Activated T-cell treated with anti-CD3 and anti-CD28 coated beads, Interleukin-2, amount 50 U/mL, for 24 hours (primary cell): Measurements from ENCODE around the gene DUSP18.
A peak's percentile ranks its signal among the peaks of the same experiment; 100 is the strongest.
"Not testable (repeated sequence)": the region's sequence is repeated elsewhere in the genome, so short reads cannot be mapped to it uniquely, and the experiment has no call there.

Experiments
- DNase-seq: peaks from one replicate; pipeline ENCODE4 v3.0.0-alpha.2; 2020
- H3K27ac Mint-ChIP-seq: 2 replicates; pipeline ENCODE4 v1.8.0; 2020; ENCODE audit warnings: mild to moderate bottlenecking, mixed read lengths
- H3K27me3 Mint-ChIP-seq: 2 replicates; pipeline ENCODE4 v1.8.0; 2020; ENCODE audit warnings: mixed read lengths
- H3K36me3 Mint-ChIP-seq: 2 replicates; pipeline ENCODE4 v1.8.0; 2020; ENCODE audit warnings: low read depth, mixed read lengths
- H3K4me1 Mint-ChIP-seq: 2 replicates; pipeline ENCODE4 v1.8.0; 2020; ENCODE audit warnings: low read depth, mixed read lengths
- H3K4me3 Mint-ChIP-seq: 2 replicates; pipeline ENCODE4 v1.8.0; 2020; ENCODE audit warnings: mild to moderate bottlenecking, moderate library complexity, mixed read lengths
- H3K9me3 Mint-ChIP-seq: 2 replicates; pipeline ENCODE4 v1.8.0; 2020; ENCODE audit warnings: mixed read lengths

DUSP18 gene

GRCh38 chr22:30637701-30638114 lies 30.0 kb downstream of the DUSP18 start:
- Mint-ChIP-seq H3K4me3 (peak overlapping the region; percentile 86), H3K27ac (peak overlapping the region; percentile 62), H3K4me1 (peaks cover 33% of the 10 kb centered on the region), H3K27me3 (no peaks in the 10 kb centered on the region), H3K9me3 (peaks cover 4% of the 10 kb centered on the region), H3K36me3 (peaks cover 24% of the 10 kb centered on the region)
- no peak for DNase-seq

- Mint-ChIP-seq H3K9me3 (peaks cover 4% of the 10 kb centered on the region), H3K36me3 (peaks cover 24% of the 10 kb centered on the region), H3K27ac (peak overlapping the region; percentile 93), H3K27me3 (no peaks in the 10 kb centered on the region), H3K4me1 (peaks cover 31% of the 10 kb centered on the region), H3K4me3 (peak overlapping the region; percentile 86)
- DNase-seq = peak; percentile 60
These were observed 31.2 kb downstream of the DUSP18 start for GRCh38 chr22:30636226-30637077.

GRCh38 chr22:30635273-30636225 lies 32.1 kb downstream of the DUSP18 start, which contains the start of gene SLC35E4:
TSS of gene SLC35E4 (plus strand) at chr22:30635781. CDS start at chr22:30636451, 670 bp downstream.
- H3K4me1 Mint-ChIP-seq = peaks cover 31% of the 10 kb centered on the region
- peak; percentile 98 for DNase-seq
- peaks cover 4% of the 10 kb centered on the region for H3K9me3 Mint-ChIP-seq
- peak within 1 kb of the TSS; percentile 86 for H3K4me3 Mint-ChIP-seq
- H3K27me3 Mint-ChIP-seq = no peaks in the 10 kb centered on the region
- H3K36me3 Mint-ChIP-seq = peaks cover 24% of the 10 kb centered on the region
- H3K27ac Mint-ChIP-seq = peak within 1 kb of the TSS; percentile 93

- Mint-ChIP-seq H3K27ac (peak overlapping the region; percentile 91), H3K4me3 (peak overlapping the region; percentile 86), H3K9me3 (peaks cover 4% of the 10 kb centered on the region), H3K4me1 (peaks cover 30% of the 10 kb centered on the region), H3K36me3 (peaks cover 20% of the 10 kb centered on the region), H3K27me3 (no peaks in the 10 kb centered on the region)
- DNase-seq = peak; percentile 94
These were observed 33.0 kb downstream of the DUSP18 start for GRCh38 chr22:30634471-30635233.

GRCh38 chr22:30631469-30631868 lies 36.2 kb downstream of the DUSP18 start:
- DNase-seq, H3K27me3 Mint-ChIP-seq, H3K9me3 Mint-ChIP-seq, H3K4me3 Mint-ChIP-seq, H3K27ac Mint-ChIP-seq, H3K36me3 Mint-ChIP-seq: not testable (repeated sequence)
- peaks cover 14% of the 10 kb centered on the region for H3K4me1 Mint-ChIP-seq

GRCh38 chr22:30628491-30628890 lies 39.2 kb downstream of the DUSP18 start:
- no peaks in the 10 kb centered on the region for H3K36me3 Mint-ChIP-seq
- DNase-seq = no peak
- no peak overlapping the region for H3K4me3 Mint-ChIP-seq
- no peaks in the 10 kb centered on the region for H3K9me3 Mint-ChIP-seq
- H3K27me3 Mint-ChIP-seq = no peaks in the 10 kb centered on the region
- H3K4me1 Mint-ChIP-seq = no peaks in the 10 kb centered on the region
- no peak overlapping the region for H3K27ac Mint-ChIP-seq

GRCh38 chr22:30627471-30627870 lies 40.2 kb downstream of the DUSP18 start:
- no peaks in the 10 kb centered on the region for H3K4me1 Mint-ChIP-seq
- H3K36me3 Mint-ChIP-seq = no peaks in the 10 kb centered on the region
- no peak overlapping the region for H3K27ac Mint-ChIP-seq
- no peak for DNase-seq
- no peaks in the 10 kb centered on the region for H3K9me3 Mint-ChIP-seq
- no peak overlapping the region for H3K4me3 Mint-ChIP-seq
- H3K27me3 Mint-ChIP-seq = no peaks in the 10 kb centered on the region

- no peaks in the 10 kb centered on the region for H3K27me3 Mint-ChIP-seq
- H3K4me1 Mint-ChIP-seq = no peaks in the 10 kb centered on the region
- H3K27ac Mint-ChIP-seq = no peak overlapping the region
- no peaks in the 10 kb centered on the region for H3K9me3 Mint-ChIP-seq
- no peak overlapping the region for H3K4me3 Mint-ChIP-seq
- DNase-seq = no peak
- no peaks in the 10 kb centered on the region for H3K36me3 Mint-ChIP-seq
These were observed 41.3 kb downstream of the DUSP18 start for GRCh38 chr22:30626413-30626812.

GRCh38 chr22:30619909-30620308 lies 47.8 kb downstream of the DUSP18 start:
- H3K27me3 Mint-ChIP-seq, H3K36me3 Mint-ChIP-seq, H3K4me3 Mint-ChIP-seq, H3K27ac Mint-ChIP-seq, DNase-seq, H3K4me1 Mint-ChIP-seq, H3K9me3 Mint-ChIP-seq: not testable (repeated sequence)

- Mint-ChIP-seq H3K9me3 (no peaks in the 10 kb centered on the region), H3K27ac (no peak overlapping the region)
These were observed 49.9 kb downstream of the DUSP18 start for GRCh38 chr22:30617819-30618218.

GRCh38 chr22:30615543-30615954 lies 52.1 kb downstream of the DUSP18 start:
- no peaks in the 10 kb centered on the region for H3K27me3 Mint-ChIP-seq
- H3K9me3 Mint-ChIP-seq = no peaks in the 10 kb centered on the region
- H3K27ac Mint-ChIP-seq = no peak overlapping the region
- H3K4me3 Mint-ChIP-seq = no peak overlapping the region
- DNase-seq = no peak
- no peaks in the 10 kb centered on the region for H3K4me1 Mint-ChIP-seq
- H3K36me3 Mint-ChIP-seq = no peaks in the 10 kb centered on the region

More at GRCh38 chr22:30617819-30618218, 49.9 kb downstream of the DUSP18 start:
- DNase-seq = no peak
- Mint-ChIP-seq H3K4me1 (no peaks in the 10 kb centered on the region), H3K36me3 (no peaks in the 10 kb centered on the region), H3K4me3 (no peak overlapping the region), H3K27me3 (no peaks in the 10 kb centered on the region)

- Mint-ChIP-seq H3K27ac (no peak overlapping the region), H3K4me3 (no peak overlapping the region), H3K36me3 (no peaks in the 10 kb centered on the region), H3K9me3 (no peaks in the 10 kb centered on the region), H3K27me3 (no peaks in the 10 kb centered on the region), H3K4me1 (no peaks in the 10 kb centered on the region)
- DNase-seq = no peak
These were observed 52.8 kb downstream of the DUSP18 start for GRCh38 chr22:30614879-30615278.

- peaks cover 4% of the 10 kb centered on the region for H3K4me1 Mint-ChIP-seq
- no peak for DNase-seq
- no peaks in the 10 kb centered on the region for H3K9me3 Mint-ChIP-seq
- H3K27ac Mint-ChIP-seq = no peak overlapping the region
- no peaks in the 10 kb centered on the region for H3K36me3 Mint-ChIP-seq
- H3K4me3 Mint-ChIP-seq = no peak overlapping the region
- no peaks in the 10 kb centered on the region for H3K27me3 Mint-ChIP-seq
These were observed 53.4 kb downstream of the DUSP18 start for GRCh38 chr22:30614268-30614667.

GRCh38 chr22:30612789-30613188 lies 54.9 kb downstream of the DUSP18 start:
- DNase-seq = no peak
- H3K36me3 Mint-ChIP-seq = no peaks in the 10 kb centered on the region
- H3K27me3 Mint-ChIP-seq = no peaks in the 10 kb centered on the region
- H3K4me1 Mint-ChIP-seq = peaks cover 9% of the 10 kb centered on the region
- no peaks in the 10 kb centered on the region for H3K9me3 Mint-ChIP-seq
- H3K27ac Mint-ChIP-seq = no peak overlapping the region
- no peak overlapping the region for H3K4me3 Mint-ChIP-seq
